ENCODE measurements around the gene PAK1IP1.
"Not testable (repeated sequence)": the region's sequence is repeated elsewhere in the genome, so short reads cannot be mapped to it uniquely, and the experiment has no call there.

PAK1IP1 gene

GRCh38 chr6:10741643-10742042 lies 46.9 kb downstream of the PAK1IP1 start:
- not testable (repeated sequence) for H3K27me3 Mint-ChIP-seq, H3K36me3 Mint-ChIP-seq, H3K27ac Mint-ChIP-seq, DNase-seq, H3K9me3 Mint-ChIP-seq, H3K4me3 Mint-ChIP-seq
- H3K4me1 Mint-ChIP-seq = peaks cover 17% of the 10 kb centered on the region
- CTCF ChIA-PET = interaction anchor here (0.7 to 1.2 kb wide), 3 partner anchors 14 to 754 kb away, joined by 3 read pairs; no protein-coding TSS in a partner anchor

DNA sequence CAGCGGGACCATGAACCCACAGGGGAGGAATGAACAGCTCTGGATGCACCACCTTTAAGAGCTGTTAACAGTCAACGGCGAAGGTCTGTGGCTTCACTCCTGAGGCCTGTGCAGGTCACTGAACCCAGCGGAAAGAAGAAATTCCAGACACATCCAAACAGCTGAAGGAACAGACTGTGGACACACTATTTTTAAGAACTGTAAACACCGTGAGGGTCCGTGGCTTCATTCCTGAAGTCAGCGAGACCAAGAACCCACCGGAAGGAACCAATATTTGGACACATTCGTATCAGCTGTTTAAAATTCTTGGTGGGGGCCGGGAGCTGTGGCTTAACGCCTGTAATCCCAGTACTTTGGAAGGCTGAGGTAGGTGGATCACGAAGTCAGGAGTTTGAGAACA lies 47.5 kb downstream of the PAK1IP1 start:
- Mint-ChIP-seq H3K4me1 (peaks cover 22% of the 10 kb centered on the region), H3K9me3 (no peaks in the 10 kb centered on the region), H3K4me3 (no peak overlapping the region), H3K27me3 (no peaks in the 10 kb centered on the region), H3K36me3 (peaks cover 6% of the 10 kb centered on the region), H3K27ac (no peak overlapping the region)
- DNase-seq = no peak
- CTCF ChIA-PET = interaction anchor here (0.7 to 1.2 kb wide), 3 partner anchors 15 to 754 kb away, joined by 3 read pairs; no protein-coding TSS in a partner anchor

DNA sequence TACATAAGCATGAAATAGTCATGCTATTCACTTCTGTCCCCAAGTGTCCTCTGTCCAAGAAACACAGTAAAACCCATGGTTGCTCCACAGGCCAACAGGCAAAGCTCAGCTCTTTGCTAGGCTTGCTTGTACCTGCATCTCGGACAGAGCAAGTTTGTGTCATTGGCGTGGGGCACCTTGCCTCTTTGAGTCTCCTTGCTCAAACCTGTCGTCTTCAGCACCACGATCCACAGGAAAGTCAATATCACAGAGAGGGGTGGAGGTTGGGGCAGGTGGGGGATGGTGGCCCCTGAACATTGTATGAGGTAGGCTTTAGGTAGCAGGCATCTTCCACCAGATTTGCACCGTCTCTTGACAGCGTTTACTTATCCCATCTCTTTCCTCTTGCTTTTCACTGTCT lies 48.7 kb downstream of the PAK1IP1 start:
- peaks cover 31% of the 10 kb centered on the region for H3K4me1 Mint-ChIP-seq
- CTCF ChIA-PET = no interaction called here
- DNase-seq = no peak
- H3K27me3 Mint-ChIP-seq = no peaks in the 10 kb centered on the region
- H3K36me3 Mint-ChIP-seq = peaks cover 11% of the 10 kb centered on the region
- no peak overlapping the region for H3K4me3 Mint-ChIP-seq
- no peaks in the 10 kb centered on the region for H3K9me3 Mint-ChIP-seq
- H3K27ac Mint-ChIP-seq = no peak overlapping the region

GRCh38 chr6:10745116-10745515 lies 50.3 kb downstream of the PAK1IP1 start:
- no peak overlapping the region for H3K27ac Mint-ChIP-seq
- DNase-seq = no peak
- CTCF ChIA-PET = interaction anchor here (1.3 kb wide), 1 partner anchor 24 kb away, joined by 3 read pairs; no protein-coding TSS in a partner anchor
- peaks cover 19% of the 10 kb centered on the region for H3K36me3 Mint-ChIP-seq
- H3K4me1 Mint-ChIP-seq = peaks cover 47% of the 10 kb centered on the region
- peak overlapping the region; percentile 8 for H3K4me3 Mint-ChIP-seq
- H3K27me3 Mint-ChIP-seq = no peaks in the 10 kb centered on the region
- H3K9me3 Mint-ChIP-seq = no peaks in the 10 kb centered on the region

GRCh38 chr6:10746915-10747250 lies 52.1 kb downstream of the PAK1IP1 start:
- Mint-ChIP-seq H3K27me3 (no peaks in the 10 kb centered on the region), H3K9me3 (no peaks in the 10 kb centered on the region), H3K4me1 (peaks cover 62% of the 10 kb centered on the region), H3K27ac (peak overlapping the region; percentile 95), H3K36me3 (peaks cover 30% of the 10 kb centered on the region), H3K4me3 (peak overlapping the region; percentile 81)
- CTCF ChIA-PET = interaction anchor here (0.6 to 1.6 kb wide), 6 partner anchors 9 to 1200 kb away, joined by 3 to 5 read pairs (median 3); no protein-coding TSS in a partner anchor
- DNase-seq = no peak

GRCh38 chr6:10747251-10747972 lies 52.6 kb downstream of the PAK1IP1 start, which contains the start of gene TMEM14B:
Gene TMEM14B (plus strand): TSS chr6:10747805. CDS start chr6:10749246, 1,441 bp downstream.
- Mint-ChIP-seq H3K27me3 (no peaks in the 10 kb centered on the region), H3K4me1 (peaks cover 62% of the 10 kb centered on the region), H3K9me3 (no peaks in the 10 kb centered on the region), H3K27ac (peak within 1 kb of the TSS; percentile 95), H3K4me3 (peak within 1 kb of the TSS; percentile 81), H3K36me3 (peaks cover 32% of the 10 kb centered on the region)
- CTCF ChIA-PET = interaction anchor here (0.6 to 2.6 kb wide), 7 partner anchors 10 to 1200 kb away, joined by 3 to 8 read pairs (median 3); no protein-coding TSS in a partner anchor
- DNase-seq = peak; percentile 100

GRCh38 chr6:10749734-10750133 lies 55.0 kb downstream of the PAK1IP1 start:
- Mint-ChIP-seq H3K4me1 (peaks cover 70% of the 10 kb centered on the region), H3K4me3 (no peak overlapping the region), H3K27me3 (no peaks in the 10 kb centered on the region), H3K27ac (no peak overlapping the region), H3K9me3 (no peaks in the 10 kb centered on the region), H3K36me3 (peaks cover 43% of the 10 kb centered on the region)
- CTCF ChIA-PET = interaction anchor here (1.0 to 2.6 kb wide), 4 partner anchors 10 to 239 kb away, joined by 3 to 8 read pairs (median 4); no protein-coding TSS in a partner anchor
- DNase-seq = no peak

GRCh38 chr6:10750568-10750967 lies 55.8 kb downstream of the PAK1IP1 start:
- H3K36me3 Mint-ChIP-seq = peaks cover 51% of the 10 kb centered on the region
- H3K4me1 Mint-ChIP-seq = peaks cover 64% of the 10 kb centered on the region
- not testable (repeated sequence) for H3K27ac Mint-ChIP-seq

DNA sequence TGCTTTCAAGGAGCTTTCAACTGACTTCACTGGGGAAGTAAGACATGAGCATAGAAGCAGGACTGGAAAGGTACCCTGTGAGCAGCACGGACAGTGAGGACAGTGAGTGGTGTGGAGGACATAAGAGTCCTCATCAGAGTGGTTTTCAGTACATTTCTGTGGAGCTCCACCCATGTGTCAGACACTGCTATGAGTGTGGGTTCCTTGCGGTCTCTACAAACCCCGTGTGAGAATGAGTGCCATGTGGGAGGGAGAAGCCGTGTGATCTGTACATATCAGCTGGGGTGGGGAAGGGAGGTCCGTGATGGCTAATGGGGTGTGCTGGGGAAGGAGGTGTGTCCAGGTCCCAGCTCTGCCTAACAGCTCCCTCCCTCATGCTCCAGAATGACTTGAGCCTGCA lies 57.0 kb downstream of the PAK1IP1 start:
- H3K27ac Mint-ChIP-seq, DNase-seq, H3K9me3 Mint-ChIP-seq, CTCF ChIA-PET, H3K4me3 Mint-ChIP-seq, H3K27me3 Mint-ChIP-seq: not testable (repeated sequence)
- Mint-ChIP-seq H3K4me1 (peaks cover 52% of the 10 kb centered on the region), H3K36me3 (peaks cover 56% of the 10 kb centered on the region)

More at GRCh38 chr6:10750568-10750967, 55.8 kb downstream of the PAK1IP1 start:
- not testable (repeated sequence) for DNase-seq, H3K9me3 Mint-ChIP-seq, H3K27me3 Mint-ChIP-seq, H3K4me3 Mint-ChIP-seq
- CTCF ChIA-PET = interaction anchor here (0.8 to 1.1 kb wide), 2 partner anchors 20 to 237 kb away, joined by 3 read pairs; no protein-coding TSS in a partner anchor

- CTCF ChIA-PET = interaction anchor here (1.3 kb wide), 1 partner anchor 62 kb away, joined by 3 read pairs; the partner anchor contains the start of genes C6orf52 and PAK1IP1
- Mint-ChIP-seq H3K4me3 (no peak overlapping the region), H3K4me1 (peaks cover 25% of the 10 kb centered on the region), H3K9me3 (no peaks in the 10 kb centered on the region), H3K36me3 (peaks cover 66% of the 10 kb centered on the region), H3K27ac (no peak overlapping the region), H3K27me3 (no peaks in the 10 kb centered on the region)
- DNase-seq = no peak
Measured at GRCh38 chr6:10756085-10756484, 61.3 kb downstream of the PAK1IP1 start.

Data from activated naive CD4-positive, alpha-beta T cell treated with anti-CD3 and anti-CD28 coated beads, Interleukin-2, amount 10 ng/mL, durations not matched to agents 7 days and 5 days (primary cell).